Activated CD8-positive, alpha-beta T cell treated with anti-CD3 and anti-CD28 coated beads for 36 hours (primary cell): ENCODE data around the gene FBN1. TPM values are rescaled to one million over a fixed set of nuclear protein-coding genes. Genes with fewer than 3 reads are reported as not detected.

Source experiments
- ATAC-seq: fragments of 200-7000 bp; cut with Tn5 transposase; one replicate; pipeline ENCODE4 v1.10.0; 2021; ENCODE audit warnings: mild to moderate bottlenecking, moderate library complexity
- CTCF ChIA-PET: fragments of 350-600 bp; sonication (Branson Sonifier 250); formaldehyde crosslinking; loops from one replicate; lab custom pipeline; 2021; ENCODE audit warnings: antibody characterized with exemption; lab: Charles Lee
- POLR2A ChIA-PET: fragments of 350-600 bp; sonication (Branson Sonifier 250); formaldehyde crosslinking; loops from one replicate; lab custom pipeline; 2021; ENCODE audit warnings: antibody characterized with exemption; lab: Charles Lee
- DNase-seq: peaks from one replicate; pipeline ENCODE4 v3.0.0-alpha.2; 2020
- H3K27ac Mint-ChIP-seq: one replicate; pipeline ENCODE4 v1.8.0; 2021; ENCODE audit warnings: mild to moderate bottlenecking, mixed read lengths
- H3K27me3 Mint-ChIP-seq: one replicate; pipeline ENCODE4 v1.8.0; 2021; ENCODE audit warnings: mixed read lengths
- H3K36me3 Mint-ChIP-seq: one replicate; pipeline ENCODE4 v1.8.0; 2021; ENCODE audit warnings: low read depth, mixed read lengths
- H3K4me1 Mint-ChIP-seq: one replicate; pipeline ENCODE4 v1.8.0; 2021; ENCODE audit warnings: low read depth, mixed read lengths
- H3K4me3 Mint-ChIP-seq: one replicate; pipeline ENCODE4 v1.8.0; 2021; ENCODE audit warnings: mild to moderate bottlenecking, moderate library complexity, mixed read lengths
- H3K9me3 Mint-ChIP-seq: one replicate; pipeline ENCODE4 v1.8.0; 2021; ENCODE audit warnings: mixed read lengths
- intact Hi-C: fragments of 100-400 bp; cut with micrococcal nuclease; formaldehyde crosslinking; loops from one replicate; pipeline ENCODE4 v1.10.0; 2022
- total RNA-seq, 2 experiments: library from RNA; stranded (reverse); gene quantifications; one replicate each; pipeline ENCODE4 v1.2.3, GENCODE V29; 2021
- TF ChIP-seq, protein P1 (sequence below): fragments of 200-600 bp; IDR thresholded peaks from one replicate; pipeline ENCODE4 v1.8.0; 2022; ENCODE audit warnings: antibody characterized with exemption, mild to moderate bottlenecking

The FBN1 gene
- total RNA-seq, 2 experiments from 2014 or later = 0.38 to 0.49 TPM

DNA sequence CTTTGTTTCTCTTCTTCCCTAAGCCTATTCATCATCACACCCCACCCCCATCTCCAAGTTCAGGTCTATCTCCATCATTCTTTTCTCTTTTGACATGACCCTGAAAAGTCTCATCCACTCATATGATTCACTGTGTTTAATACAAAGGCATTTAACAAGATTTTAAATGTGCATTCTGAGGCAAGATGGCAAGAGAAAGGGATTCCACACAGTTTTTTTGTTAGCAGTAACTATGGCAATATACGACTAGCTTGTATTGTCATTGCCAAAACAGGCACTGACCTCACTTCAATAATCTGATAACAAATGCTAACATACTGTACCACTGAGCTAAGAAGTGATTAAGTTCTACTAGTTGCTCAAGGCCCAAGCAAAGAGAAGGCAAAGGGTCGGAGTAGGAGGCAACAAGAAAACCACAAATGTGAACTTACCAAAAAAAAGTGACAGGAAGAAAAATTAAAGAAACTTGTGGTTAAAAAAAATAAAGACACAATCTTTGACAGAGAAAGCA is 53.2 kb downstream of the FBN1 start:
- DNase-seq (no peak), ATAC-seq (no peak)
- Mint-ChIP-seq H3K27ac (no peak overlapping the region), H3K9me3 (no peaks in the 10 kb centered on the region), H3K27me3 (no peaks in the 10 kb centered on the region), H3K4me3 (no peak overlapping the region), H3K36me3 (no peaks in the 10 kb centered on the region), H3K4me1 (peaks cover 3% of the 10 kb centered on the region)
- CTCF ChIA-PET = no interaction called here
- TF ChIP-seq, protein P1, sequence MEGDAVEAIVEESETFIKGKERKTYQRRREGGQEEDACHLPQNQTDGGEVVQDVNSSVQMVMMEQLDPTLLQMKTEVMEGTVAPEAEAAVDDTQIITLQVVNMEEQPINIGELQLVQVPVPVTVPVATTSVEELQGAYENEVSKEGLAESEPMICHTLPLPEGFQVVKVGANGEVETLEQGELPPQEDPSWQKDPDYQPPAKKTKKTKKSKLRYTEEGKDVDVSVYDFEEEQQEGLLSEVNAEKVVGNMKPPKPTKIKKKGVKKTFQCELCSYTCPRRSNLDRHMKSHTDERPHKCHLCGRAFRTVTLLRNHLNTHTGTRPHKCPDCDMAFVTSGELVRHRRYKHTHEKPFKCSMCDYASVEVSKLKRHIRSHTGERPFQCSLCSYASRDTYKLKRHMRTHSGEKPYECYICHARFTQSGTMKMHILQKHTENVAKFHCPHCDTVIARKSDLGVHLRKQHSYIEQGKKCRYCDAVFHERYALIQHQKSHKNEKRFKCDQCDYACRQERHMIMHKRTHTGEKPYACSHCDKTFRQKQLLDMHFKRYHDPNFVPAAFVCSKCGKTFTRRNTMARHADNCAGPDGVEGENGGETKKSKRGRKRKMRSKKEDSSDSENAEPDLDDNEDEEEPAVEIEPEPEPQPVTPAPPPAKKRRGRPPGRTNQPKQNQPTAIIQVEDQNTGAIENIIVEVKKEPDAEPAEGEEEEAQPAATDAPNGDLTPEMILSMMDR = no peak
- intact Hi-C loops = no loop called here
- POLR2A ChIA-PET = no interaction called here

DNA sequence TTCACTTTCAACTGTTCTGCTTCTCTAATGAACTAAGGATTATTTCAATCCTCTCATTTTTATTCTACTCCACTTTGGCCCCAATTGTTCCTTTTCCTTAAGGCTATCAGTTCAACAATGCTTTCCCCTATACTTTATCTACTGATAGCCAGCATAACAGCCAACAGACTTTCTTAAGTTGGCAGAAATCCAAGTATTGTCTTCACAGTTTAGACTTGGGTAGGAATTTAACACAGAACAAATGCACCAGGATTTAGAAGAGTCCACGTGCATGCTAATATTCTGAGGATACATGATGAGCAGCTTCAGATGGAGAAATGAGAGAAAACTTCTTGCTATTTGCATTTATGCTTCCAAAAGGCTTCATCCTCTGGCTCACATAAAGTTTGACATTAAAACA is 54.8 kb downstream of the FBN1 start:
- Mint-ChIP-seq H3K27ac (no peak overlapping the region), H3K4me3 (no peak overlapping the region), H3K27me3 (no peaks in the 10 kb centered on the region), H3K36me3 (no peaks in the 10 kb centered on the region), H3K4me1 (peaks cover 3% of the 10 kb centered on the region), H3K9me3 (no peaks in the 10 kb centered on the region)
- ChIA-PET POLR2A (no interaction called here), CTCF (no interaction called here)
- intact Hi-C loops = no loop called here
- DNase-seq (no peak), ATAC-seq (no peak)
- TF ChIP-seq, protein P1 = no peak

DNA sequence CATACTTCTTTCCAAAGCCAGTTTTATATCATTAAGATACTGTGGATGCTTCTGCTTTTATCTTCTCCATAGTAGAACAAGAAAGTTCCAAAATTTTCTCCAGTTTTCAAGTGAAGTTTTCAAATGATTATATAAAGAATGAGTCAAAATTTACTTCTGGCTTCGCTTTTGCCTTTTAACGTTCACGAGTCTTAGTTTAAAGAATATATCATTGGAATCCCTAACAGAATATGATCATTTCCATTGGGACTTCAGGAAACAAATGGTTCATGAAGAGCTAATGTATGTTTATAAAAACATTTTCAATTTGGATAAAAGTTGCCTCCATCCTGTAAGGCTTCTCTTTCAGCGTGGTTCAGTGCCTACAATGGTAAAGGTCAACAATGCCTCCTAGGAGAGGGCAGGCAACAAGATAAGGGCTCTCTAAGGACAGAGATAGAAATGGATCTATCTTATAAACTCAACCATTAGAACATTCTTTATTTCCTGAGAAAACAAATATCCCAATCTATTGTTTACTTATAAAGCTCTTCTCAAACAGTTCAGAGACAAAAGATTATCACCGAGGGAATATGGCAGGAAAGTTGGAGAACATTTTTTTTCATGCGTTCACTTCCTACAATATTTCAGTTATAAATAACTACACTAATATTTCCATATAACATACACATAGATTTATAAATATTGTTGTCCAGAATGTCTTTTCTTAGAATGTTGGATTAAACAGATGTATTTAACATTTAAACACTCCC is 60.5 kb downstream of the FBN1 start:
- ATAC-seq (no peak), DNase-seq (no peak)
- ChIA-PET POLR2A (no interaction called here), CTCF (interaction anchor here (1.0 kb wide), 1 partner anchor 277 kb away, joined by 3 read pairs; no protein-coding TSS in a partner anchor)
- Mint-ChIP-seq H3K36me3 (no peaks in the 10 kb centered on the region), H3K9me3 (no peaks in the 10 kb centered on the region), H3K4me1 (no peaks in the 10 kb centered on the region), H3K4me3 (no peak overlapping the region), H3K27ac (no peak overlapping the region), H3K27me3 (no peaks in the 10 kb centered on the region)
- TF ChIP-seq, protein P1 = no peak
- intact Hi-C loops = no loop called here

DNA sequence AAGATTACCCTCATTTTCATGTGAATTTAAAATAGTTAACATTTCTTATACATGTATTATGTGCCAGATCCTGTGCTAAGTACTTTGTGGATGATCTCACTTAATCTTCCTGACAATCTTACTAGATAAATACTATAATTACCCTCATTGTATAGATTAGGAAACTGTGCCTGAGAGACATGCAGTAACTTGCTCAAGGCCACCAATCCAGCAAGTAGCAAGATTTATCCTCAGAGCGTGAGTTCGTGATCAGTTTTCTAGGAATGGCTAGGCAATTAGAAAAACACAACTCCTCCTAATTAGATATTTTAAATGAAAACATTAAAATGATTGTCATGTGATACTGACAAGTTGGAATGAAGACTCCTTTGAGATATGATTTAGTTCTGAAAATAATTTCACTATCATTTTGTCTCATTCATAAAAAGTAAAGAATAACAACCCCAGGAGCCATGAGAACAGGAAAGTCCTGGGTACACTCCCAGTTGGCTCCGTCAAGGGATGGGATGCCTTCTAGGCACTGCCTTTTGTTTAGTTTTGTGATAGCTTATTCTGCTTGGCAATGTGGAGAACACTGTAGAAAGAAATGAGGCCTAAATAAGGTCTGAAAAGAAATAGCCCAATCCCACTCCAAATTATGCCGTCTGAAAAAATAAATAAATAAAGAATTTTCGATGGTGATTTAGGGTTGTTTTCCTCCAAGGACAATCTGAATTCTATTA is 61.3 kb downstream of the FBN1 start:
- Mint-ChIP-seq H3K36me3 (no peaks in the 10 kb centered on the region), H3K27me3 (no peaks in the 10 kb centered on the region), H3K4me3 (no peak overlapping the region), H3K27ac (no peak overlapping the region), H3K4me1 (no peaks in the 10 kb centered on the region), H3K9me3 (no peaks in the 10 kb centered on the region)
- TF ChIP-seq, protein P1 = no peak
- CTCF ChIA-PET = interaction anchor here (1.0 kb wide), 1 partner anchor 277 kb away, joined by 3 read pairs; no protein-coding TSS in a partner anchor
- intact Hi-C loops = no loop called here
- DNase-seq = no peak
- no peak for ATAC-seq
- POLR2A ChIA-PET = no interaction called here
